ENCODE data around the gene TEX2.

Gene TEX2

GRCh38 chr17:64145751-64146417, 117.2 kb downstream of the TEX2 start:
- peak; percentile 100 for DNase-seq (ENCODE audit: low spot score)

GRCh38 chr17:64145375-64145750, 117.7 kb downstream of the TEX2 start:
- DNase-seq (ENCODE audit: low spot score), result no peak

- DNase-seq (ENCODE audit: low spot score), result no peak
Observed at GRCh38 chr17:64139542-64139941, 123.5 kb downstream of the TEX2 start.

GRCh38 chr17:64138441-64138840, 124.6 kb downstream of the TEX2 start:
- no peak for DNase-seq (ENCODE audit: low spot score)

- no peak for DNase-seq (ENCODE audit: low spot score)
Observed at GRCh38 chr17:64135000-64135399, 128.1 kb downstream of the TEX2 start.

- DNase-seq (ENCODE audit: low spot score), result no peak
Observed at GRCh38 chr17:64134216-64134970, 128.7 kb downstream of the TEX2 start.

GRCh38 chr17:64133546-64134215, 129.4 kb downstream of the TEX2 start:
- DNase-seq (ENCODE audit: low spot score), result peak; percentile 88

GRCh38 chr17:64131606-64132270, 131.3 kb downstream of the TEX2 start:
- no peak for DNase-seq (ENCODE audit: low spot score)

- DNase-seq (ENCODE audit: low spot score), result no peak
Observed at GRCh38 chr17:64130559-64131001, 132.5 kb downstream of the TEX2 start.

- peak; percentile 88 for DNase-seq (ENCODE audit: low spot score)
Observed at GRCh38 chr17:64129765-64130558, 133.1 kb downstream of the TEX2 start, which contains the start of gene ERN1. TSS of gene ERN1 (minus strand) at chr17:64130144. CDS start at chr17:64130029, 115 bp downstream.

- no peak for DNase-seq (ENCODE audit: low spot score)
Observed at GRCh38 chr17:64129515-64129764, 133.6 kb downstream of the TEX2 start.

GRCh38 chr17:64128787-64129514, 134.1 kb downstream of the TEX2 start:
- peak; percentile 37 for DNase-seq (ENCODE audit: low spot score)

GRCh38 chr17:64126918-64127317, 136.1 kb downstream of the TEX2 start:
- no peak for DNase-seq (ENCODE audit: low spot score)

- no peak for DNase-seq (ENCODE audit: low spot score)
Observed at GRCh38 chr17:64125937-64126336, 137.1 kb downstream of the TEX2 start.

GRCh38 chr17:64124609-64125008, 138.5 kb downstream of the TEX2 start:
- no peak for DNase-seq (ENCODE audit: low spot score)

GRCh38 chr17:64123114-64123513, 139.9 kb downstream of the TEX2 start:
- no peak for DNase-seq (ENCODE audit: low spot score)

GRCh38 chr17:64120972-64121786, 141.9 kb downstream of the TEX2 start:
- peak; percentile 46 for DNase-seq (ENCODE audit: low spot score)

GRCh38 chr17:64120159-64120810, 142.8 kb downstream of the TEX2 start:
- DNase-seq (ENCODE audit: low spot score), result no peak
